Gastroesophageal sphincter (tissue), 3 donors: ENCODE measurements around the gene SKP2.

Experiments
- CTCF ChIP-seq, 4 experiments: fragments of 200-600 bp in 2 of 4; fragments of 450-650 bp in 2 of 4; sonication (generic) in 1 of 4; IDR thresholded peaks; one replicate each; pipeline ENCODE4 v1.5.1; 2017 to 2019; ENCODE audit warnings: antibody characterized with exemption in 4 of 4, mild to moderate bottlenecking in 2 of 4, moderate library complexity in 2 of 4
- EP300 ChIP-seq: sonication (generic); formaldehyde crosslinking; IDR thresholded peaks from one replicate; pipeline ENCODE4 v1.6.1; 2017; ENCODE audit warnings: antibody characterized with exemption, mild to moderate bottlenecking

DNA sequence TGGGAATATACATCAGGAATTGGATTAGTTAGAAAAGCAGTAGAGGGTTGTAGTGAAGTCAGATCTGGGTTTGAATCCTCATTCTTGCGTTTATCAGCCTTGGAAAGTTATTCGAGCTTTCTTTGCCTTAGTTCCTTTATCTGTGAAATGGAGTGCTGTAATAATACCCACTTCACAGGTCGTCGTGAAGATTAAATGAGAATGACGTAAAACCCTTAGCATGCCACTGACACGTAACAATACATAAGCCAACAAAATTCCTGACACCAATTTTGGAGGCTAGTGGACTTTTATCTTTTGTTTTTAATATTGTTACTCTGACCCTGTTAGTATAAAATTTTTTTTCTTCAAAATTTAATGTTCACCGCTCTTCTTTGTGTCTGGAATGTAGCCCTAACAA lies 3.4 kb downstream of the SKP2 start:
- TF ChIP-seq CTCF (IDR thresholded peaks at IDR 0.05) (no peak), EP300 (no peak)
